C4-2B (cell line): ENCODE measurements around the gene SLC6A9.

ENCODE experiments used
- ZFX ChIP-seq: fragments of 450-650 bp; IDR thresholded peaks from 2 replicates; pipeline ENCODE4 v1.6.1; 2017
- TF ChIP-seq, protein P1 (sequence below): fragments of 450-650 bp; conservative IDR thresholded peaks from 2 replicates; pipeline ENCODE4 v1.5.1; 2017; ENCODE audit warnings: mild to moderate bottlenecking

DNA sequence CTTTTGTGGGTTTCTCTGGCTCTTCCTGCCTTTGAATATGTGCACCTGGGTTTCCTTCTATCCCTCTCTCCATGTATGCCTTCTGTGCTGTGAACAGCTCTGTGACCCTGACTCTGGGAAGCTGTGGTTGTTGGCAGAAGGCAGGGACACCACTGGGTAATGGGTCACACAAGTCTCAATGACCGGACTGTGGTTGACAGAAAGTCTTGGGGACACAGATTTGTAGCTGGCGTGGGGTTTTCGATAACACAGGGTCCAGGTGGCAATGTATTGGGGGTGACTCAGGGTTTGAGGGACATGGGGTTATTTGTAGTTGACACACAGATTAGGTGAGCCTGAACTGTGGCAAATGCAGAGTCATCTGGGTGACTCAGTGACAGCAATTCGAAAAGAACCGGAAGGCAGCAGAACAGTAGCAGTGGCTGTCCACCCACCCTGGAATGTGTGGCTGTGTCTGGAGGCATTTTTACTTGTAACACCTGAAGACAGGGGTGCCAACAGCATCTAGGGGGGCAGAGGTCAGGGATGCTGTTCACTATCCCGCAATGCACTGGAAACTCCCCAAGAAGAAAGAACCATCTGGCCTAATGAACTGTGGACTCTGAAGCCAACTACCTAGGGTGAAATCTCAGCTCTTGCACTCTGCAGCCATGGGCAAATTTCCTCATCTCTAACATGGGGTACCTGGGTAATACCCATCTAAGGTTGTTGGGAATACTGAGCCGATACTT is 13.0 kb upstream of the SLC6A9 start:
- TF ChIP-seq, protein P1, sequence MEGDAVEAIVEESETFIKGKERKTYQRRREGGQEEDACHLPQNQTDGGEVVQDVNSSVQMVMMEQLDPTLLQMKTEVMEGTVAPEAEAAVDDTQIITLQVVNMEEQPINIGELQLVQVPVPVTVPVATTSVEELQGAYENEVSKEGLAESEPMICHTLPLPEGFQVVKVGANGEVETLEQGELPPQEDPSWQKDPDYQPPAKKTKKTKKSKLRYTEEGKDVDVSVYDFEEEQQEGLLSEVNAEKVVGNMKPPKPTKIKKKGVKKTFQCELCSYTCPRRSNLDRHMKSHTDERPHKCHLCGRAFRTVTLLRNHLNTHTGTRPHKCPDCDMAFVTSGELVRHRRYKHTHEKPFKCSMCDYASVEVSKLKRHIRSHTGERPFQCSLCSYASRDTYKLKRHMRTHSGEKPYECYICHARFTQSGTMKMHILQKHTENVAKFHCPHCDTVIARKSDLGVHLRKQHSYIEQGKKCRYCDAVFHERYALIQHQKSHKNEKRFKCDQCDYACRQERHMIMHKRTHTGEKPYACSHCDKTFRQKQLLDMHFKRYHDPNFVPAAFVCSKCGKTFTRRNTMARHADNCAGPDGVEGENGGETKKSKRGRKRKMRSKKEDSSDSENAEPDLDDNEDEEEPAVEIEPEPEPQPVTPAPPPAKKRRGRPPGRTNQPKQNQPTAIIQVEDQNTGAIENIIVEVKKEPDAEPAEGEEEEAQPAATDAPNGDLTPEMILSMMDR, result no peak
- TF ChIP-seq ZFX, result no peak
